Inflammatory macrophage treated with lipopolysaccharide for 4 hours (primary cell): ENCODE results near the gene SH3PXD2A.

Experiments used
- DNase-seq: peaks from one replicate; pipeline ENCODE4 v3.0.0-alpha.2; 2020

The SH3PXD2A gene

DNA sequence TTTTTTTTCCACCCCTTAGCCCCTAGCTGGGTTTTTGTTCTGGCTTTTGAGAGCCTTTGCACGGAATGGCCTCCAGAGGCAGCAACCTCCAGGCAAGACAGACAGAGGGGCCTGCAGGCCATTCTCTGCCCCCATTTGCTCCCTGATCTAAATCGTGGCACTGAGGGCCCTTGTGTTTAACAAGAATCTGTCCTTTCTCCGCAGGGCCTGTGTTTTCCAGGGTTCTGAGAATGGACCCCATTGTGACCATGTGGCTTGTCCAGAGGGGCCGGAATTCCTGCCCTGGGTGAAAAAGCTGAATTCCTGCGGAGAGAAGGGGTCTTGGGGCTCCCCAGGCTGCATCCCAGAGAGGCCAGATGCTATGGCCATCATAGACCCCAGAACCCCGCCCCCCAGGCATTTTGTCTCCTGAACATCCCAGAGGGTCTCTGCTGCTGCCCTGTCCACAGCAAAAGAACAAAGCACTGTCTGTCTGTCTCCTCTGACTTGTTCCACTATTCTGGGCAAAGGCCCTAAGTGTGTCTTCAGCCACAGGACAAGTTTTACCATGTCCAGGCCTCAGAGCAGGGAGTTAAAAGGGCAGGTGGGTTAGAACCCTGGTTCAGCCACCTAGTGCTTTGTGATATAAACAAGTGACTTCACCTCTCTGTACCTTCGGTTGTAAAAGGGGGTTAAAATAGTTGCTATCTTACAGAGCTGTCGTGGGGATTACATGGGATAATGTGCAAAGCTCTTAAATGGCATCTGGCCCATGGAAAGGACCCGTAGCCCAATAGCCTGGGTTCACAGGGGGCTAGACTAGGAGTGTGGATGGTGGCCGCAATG lies 155.6 kb downstream of the SH3PXD2A start:
- DNase-seq: no peak

DNA sequence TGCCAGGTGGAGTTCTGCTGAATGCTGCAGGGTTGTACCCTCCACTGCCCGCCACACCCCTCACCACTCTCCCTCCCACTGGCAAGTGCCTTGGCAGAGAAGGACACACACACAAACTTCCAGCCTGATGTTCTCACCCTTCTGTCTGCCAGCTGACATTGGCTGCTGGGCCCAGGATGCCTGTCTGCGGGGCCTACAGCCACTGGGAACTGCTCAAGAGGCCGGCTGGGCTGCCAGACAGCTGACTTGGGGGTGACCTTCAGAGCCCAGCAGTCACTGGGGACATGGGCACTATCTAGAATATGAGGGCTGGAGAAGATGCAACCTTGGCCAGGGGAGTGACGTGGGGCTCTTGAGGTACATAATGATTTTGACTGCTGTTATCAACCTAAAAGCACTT lies 157.1 kb downstream of the SH3PXD2A start:
- DNase-seq: no peak

DNA sequence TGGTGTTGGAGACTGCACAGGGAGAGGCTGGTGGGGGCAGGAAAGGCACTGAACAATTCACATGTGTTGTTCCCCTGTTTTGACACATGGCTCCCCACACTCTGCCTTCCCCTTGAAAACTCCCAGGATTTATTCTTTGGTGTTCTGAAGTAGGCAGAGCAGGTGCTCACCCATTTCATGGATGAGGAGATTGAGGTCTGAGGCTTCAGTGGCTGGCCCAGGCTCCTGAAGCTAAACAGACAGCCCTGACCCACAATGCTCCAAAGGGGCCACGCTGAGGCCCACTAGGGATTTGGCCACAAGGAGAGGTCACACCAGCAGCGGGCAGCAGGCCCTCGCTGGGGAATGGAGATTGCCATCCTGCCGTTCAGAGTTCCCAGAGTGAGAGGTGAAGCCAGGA lies 157.6 kb downstream of the SH3PXD2A start:
- no peak for DNase-seq

DNA sequence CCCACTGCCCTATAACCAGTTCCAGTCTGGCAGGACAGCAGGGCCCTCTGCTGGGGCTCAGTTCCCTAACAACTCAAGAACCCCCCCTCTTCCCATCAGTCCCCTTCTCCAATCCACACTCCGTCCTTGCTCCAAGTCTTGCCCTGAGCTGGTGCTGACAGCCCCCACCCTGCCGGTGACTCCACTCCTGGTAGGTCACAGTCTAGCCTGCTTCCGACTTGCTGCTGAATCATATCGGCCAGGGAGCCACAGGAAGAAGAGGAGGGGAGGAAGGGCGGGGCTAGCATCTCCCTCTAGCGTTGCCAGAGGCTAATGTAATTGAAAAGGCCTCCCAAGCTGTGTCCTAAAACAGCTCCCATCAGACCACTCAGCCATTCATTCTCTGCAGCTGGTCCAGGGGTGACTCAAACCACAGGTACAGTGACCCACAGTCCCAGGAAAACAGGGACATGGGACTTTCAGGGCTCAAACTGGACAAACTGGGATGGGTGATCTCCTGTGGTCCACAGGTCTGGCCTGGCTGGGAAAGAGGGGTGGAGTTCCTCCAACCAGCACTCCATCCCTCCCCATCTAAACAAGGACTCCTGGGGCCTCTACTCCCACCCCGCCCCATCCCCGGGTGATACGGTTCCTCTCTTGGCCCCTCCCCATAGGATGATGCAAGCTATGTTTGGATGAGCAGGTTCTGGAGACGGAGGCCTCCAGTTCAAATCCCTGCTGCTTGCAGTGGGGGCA lies 158.8 kb downstream of the SH3PXD2A start:
- peak; percentile 89 for DNase-seq

DNA sequence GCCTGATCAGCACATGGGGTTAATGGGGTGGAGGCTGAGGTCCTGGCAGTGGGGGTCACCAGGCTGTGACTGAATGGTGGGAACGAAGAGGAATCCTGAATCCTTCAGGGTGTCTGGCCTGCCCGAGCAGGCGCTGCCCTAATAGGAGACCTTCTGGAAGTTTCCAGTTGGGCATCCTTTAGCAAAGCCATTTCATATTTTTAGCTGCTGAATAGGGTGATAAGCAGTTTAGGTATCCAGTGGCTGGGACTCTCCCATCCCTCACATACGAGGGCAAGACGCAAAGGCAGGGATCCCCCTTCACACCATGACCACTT lies 159.3 kb downstream of the SH3PXD2A start:
- DNase-seq: no peak

DNA sequence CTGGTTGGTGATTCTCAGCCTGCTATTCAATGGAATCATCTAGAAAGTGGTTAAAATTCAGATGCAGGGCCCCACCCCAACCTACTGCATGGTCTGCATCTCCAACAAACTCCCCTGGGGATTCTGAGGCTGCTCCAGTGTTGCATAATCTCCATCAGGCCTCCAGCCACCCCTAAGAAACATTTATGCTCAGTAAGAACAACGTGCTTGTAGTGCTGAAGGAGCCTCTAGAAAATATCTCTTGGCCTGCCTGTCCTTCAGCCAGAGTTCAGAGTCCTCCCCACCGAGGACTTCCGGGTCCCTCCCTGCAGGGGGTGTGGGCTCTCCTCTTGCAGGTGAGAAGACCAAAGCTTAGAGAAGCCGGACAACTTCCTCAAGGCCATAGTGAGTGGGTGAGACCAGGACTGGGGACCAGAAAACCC lies 159.8 kb downstream of the SH3PXD2A start:
- DNase-seq: no peak

DNA sequence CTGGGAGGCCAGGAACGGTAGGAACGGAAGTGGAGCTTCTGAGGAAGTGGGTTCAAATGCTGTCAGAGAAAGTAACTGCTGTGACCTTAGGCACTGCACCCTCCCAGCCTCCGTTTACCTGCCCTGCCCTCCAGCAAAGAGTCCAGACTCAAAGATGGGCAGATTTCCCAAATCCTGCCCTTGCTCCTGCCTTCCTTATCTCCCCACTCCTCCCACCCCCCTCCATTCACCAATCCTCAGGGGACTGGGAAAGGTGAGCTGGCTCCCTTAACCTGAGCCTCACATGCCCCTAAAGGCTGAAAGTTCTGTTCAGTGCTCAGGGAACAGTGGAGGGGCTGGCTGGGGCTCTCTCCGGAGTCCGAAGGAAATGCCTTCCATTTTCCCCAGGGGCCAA lies 161.6 kb downstream of the SH3PXD2A start:
- no peak for DNase-seq

DNA sequence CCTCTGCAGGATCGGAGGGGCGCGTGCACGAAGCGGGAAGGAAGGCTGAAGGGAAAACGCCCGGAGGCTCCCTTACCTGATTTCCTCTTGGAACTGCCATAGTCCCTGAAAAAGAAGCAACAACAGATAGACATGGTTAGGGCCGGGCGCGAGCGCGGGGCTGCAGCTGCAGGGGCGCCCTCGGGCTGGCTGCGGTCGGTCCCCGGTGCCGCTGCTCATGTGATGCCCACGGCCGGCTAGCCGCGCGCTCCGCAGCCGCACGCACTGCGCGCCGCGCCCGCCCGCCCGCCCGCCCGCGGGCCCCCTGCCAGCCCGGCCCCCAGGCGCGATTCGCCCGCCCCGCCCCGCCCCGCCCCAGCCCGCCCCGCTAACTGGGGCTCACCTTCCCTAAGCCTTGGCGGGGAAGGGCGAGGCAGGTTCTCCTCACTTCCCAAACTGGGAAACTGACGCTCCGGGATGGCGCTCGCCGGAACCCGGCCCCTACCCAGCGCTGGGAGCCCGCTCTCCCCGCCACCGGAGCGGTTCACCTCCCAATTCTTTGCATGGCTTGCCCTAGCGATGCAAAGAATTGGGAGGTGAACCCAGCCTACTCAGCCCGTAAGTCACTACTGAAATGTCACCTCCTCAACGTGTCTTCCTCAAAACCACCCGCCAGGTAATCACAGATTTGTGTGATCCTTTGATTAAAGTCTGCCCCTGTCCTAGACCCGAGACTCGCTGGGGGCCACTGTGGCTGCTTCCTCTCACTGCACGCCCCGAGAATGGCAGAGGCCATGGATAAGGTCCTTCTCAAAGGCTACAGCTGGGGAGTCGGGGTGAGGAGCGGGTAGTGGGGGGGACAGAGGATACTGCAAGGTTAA lies 162.2 kb downstream of the SH3PXD2A start:
- no peak for DNase-seq

DNA sequence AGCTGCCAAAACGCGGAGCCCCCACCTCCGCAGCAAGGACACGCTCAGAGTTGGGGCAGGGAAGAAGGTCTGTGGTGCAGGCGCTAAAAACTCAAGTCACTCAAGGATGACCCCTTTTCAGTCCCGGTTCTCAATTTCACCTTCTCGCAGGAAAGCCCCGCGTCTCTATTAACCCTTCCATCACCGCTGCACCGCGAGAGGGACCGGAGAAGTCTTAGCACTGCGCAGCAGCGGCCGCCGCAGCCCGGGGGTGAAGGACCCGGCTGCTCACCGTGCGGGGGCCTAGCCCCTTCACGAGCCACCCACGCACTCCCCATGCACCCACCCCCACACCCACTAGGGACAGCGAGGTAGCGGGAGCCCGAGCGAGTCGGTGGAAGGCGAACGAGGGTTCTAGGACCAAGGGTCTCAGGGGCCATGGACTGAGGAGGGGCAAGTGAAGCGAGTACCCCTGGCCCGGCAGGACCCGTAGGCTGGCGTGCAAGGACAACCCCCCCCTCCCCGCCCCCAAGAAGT lies 162.9 kb downstream of the SH3PXD2A start:
- no peak for DNase-seq

DNA sequence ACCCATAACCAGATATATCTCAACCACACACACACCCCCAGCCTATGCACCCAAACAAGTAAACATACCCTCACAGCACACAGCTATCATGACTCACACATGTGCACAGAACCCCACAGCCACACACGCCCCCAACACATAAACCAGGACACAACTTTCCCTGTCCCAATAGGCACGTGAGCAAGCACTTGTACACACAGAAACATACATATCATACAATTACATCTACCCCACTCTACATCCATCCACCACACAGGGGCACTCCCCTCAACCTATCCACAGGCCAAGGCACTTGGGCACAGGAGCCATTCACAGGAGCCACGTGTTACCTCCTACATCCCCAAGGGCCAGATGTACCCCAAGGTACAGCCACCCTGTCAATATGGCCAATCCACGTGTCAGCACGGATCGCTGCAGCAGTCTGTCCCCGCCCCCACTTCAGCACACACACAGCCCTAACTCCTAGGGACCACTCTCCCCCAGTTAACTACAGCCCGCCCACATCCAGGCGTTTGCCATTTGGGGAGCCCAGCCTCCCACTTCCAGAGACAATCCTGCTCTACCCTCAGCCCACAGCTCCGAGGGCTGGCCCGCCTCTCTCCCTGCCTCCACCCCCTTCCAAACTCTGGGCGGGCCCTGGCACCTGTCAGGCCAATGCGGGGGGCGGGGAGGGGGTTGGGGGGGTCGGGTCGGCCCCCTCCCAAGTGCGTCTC lies 163.5 kb downstream of the SH3PXD2A start:
- no peak for DNase-seq

DNA sequence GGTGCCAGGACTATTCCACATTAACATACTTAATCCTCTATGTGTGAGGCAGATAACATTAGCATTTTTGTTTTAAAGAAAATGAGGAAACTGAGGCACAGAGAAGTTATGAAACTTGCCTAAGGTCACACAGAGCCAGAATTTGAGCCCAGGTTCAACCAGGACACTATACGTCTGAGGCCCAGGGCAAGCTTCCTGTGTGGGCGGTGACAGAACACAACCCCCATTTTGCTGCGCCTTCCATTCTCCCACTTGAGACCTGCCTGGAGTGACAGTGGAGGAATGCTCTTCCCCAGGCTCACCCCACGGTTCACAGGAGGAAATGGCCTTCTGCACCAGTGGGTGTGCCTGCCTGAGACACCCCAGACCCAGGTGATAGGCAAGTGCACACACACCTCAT lies 164.1 kb downstream of the SH3PXD2A start:
- DNase-seq: no peak

DNA sequence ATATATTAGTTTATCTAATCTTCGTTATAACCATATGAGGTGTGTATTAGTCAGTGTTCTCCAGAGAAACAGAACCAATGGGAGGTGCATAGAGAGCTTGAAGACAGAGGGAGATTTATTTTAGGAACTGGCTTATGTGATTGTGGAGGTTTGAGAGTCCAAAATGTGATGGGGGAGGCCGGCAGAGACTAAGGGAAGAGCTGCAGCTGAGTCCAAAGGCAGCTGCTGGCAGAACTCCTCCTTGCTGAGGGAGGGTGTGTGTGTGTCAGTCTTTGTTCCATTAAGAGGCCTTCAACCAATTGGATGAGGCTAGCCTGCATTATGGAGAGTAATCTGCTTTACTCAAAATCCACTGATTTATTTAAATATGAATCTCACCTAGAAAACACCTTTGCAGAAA lies 165.1 kb downstream of the SH3PXD2A start:
- no peak for DNase-seq

DNA sequence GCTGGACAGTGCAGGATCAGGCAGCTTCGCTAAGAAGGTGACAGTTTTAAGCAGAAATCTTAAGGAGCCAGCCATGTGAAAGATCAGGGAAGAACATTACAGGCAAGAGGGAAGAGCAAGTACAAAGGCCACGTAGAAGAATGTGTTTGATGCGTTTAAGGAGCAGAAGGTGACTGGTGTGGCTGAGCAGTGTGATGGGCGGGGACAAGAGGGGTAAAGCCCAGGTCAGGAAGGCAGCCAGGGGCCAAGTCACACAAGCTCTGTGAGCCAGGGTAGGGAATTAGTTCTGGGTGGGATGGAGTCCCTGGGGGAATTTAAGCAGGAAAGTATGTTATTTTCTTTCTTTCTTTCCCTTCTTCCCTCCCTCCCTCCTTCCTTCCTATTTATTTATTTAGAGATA lies 166.9 kb downstream of the SH3PXD2A start:
- no peak for DNase-seq

DNA sequence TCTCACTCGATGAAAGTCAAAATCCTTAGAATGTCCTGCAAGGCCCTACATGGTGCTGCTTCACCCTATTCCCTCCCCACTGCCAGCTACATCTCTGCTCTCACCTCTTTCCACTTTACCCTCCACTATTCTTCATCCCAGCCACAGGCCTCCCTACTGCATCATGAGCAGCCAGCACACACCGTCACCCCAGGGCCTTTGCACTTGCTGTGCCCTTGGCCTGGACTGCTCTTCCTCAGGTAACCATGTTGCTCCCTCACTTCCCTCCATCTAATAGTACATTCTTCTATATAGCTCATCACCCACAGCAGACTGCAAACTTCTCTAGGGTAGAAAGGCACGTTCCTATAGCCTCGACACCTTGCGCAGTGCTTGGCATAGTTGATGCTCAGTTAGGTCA lies 167.7 kb downstream of the SH3PXD2A start:
- DNase-seq: no peak

DNA sequence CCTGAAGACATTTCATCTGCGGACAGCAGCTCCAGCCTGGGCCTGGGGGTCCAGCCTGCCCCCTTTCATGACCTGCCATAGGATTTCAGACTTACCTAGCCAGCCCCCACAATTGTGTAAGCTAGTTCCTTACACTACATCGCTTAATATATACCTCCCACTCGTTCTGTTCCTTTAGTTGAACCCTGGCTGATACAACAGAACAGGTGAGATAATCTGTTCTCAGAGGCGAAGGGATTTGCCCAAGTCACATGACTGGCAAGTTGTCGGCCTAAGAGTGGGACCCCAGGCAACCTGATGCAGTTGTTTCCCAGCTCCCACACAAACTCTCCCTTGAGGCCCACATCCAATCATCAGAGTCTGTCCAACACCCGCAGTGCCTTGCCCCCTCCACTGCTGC lies 168.2 kb downstream of the SH3PXD2A start:
- no peak for DNase-seq

DNA sequence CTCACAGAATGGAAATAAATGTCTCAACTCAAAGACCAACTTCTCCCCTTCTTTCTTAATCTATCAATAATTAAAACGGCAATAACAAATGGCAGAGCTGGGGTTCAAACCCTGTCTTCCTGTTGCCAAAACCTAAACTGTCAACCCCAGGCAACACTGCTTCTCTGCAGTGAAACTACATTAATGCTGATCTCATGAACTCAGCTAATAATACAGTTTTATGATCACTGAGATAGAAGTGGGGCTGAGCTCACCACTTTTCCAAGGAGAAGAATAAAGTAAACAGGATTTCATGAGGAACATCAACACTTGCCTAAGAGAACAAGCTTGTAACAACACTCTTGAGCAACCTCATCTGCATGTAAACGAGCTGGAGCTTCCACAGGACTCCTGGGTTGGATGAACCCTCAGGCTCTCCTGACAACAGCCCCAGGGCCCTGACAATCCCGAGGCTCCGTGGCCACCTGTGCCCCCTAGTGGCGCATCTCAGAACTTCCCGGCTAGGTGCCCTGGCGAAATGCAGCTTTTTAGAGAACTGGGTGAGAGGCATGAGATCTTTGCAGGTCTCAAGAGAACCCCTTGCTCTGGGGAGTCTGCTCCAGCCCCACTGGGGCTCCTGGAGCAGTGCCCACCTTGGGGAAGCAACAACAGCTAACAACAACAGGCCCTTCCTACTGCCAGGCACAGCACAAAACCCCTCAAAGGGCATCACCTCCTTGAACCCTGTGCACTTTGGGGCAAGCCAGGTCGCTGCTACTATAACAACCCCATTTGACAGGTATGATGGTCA lies 169.3 kb downstream of the SH3PXD2A start:
- peak; percentile 65 for DNase-seq

DNA sequence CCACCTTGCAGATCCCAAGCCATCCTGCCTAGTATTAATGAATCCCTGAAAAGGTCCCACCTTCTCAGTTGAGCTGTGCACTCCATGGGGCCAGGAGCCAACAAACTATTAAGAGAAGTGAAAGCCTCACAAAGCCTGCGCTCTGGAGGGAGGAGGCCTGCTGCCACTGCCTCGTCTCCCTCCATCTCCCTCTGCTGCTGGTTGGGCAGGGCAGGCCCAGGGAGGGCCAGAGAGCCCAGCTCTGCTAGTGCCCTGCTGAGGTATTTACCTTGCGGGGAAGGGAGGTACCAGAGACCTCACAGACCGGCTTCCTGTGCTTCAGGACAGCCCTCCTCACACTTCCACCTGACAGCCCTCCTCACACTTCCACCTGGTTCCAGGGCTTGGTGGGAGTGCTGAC lies 171.5 kb downstream of the SH3PXD2A start:
- DNase-seq: no peak

DNA sequence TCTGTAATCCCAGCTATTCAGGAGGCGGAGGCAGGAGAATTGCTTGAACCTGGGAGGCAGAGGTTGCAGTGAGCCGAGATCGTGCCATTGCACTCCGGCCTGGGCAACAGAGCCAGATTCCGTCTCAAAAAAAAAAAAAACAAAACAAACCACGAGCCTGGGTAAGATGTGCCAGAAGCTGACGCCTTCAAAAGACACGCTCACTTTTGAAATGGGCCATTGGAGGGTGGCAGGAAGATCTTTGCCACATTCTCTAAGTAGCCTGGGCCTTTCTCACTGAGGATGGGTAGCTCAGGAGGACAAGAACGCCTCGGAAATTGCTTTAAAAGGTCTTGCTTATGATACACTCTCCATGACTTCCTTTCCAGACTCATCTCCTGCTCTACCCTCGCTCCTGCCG lies 172.7 kb downstream of the SH3PXD2A start:
- DNase-seq: no peak

DNA sequence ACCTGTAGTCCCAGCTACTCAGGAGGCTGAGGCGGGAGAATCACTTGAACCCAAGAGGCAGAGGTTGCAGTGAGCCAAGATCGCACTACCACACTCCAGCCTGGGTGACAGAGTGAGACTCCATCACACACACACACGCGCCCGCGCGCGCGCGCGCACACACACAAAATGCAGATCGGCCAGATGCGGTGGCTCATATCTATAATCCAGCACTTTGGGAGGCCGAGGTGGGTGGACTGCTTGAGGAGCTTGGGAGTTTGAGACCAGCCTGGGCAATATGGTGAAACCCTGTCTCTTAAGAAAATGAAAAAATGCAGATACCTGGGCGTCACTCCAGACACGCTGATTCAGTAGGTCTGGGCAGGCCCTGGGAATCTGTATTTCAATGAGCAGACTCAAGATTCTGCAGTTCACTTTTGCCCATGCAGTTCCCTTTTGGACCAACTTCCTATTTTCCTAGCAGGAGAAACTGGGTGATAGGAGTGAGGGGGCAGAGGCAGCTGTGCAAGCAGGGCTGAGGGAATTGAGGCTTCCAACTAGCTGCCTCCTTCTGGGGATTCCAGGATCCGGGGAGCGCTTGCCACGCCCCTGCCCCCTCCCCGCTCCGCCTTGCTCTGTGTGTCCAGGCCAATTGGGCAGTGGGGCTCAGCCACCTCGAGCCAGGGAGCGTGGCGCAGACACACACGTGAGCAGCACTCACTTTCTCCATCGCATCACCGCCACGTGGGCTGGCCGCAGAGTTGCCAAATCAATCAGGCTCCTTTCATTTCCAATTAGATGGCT lies 173.6 kb downstream of the SH3PXD2A start:
- peak; percentile 68 for DNase-seq

DNA sequence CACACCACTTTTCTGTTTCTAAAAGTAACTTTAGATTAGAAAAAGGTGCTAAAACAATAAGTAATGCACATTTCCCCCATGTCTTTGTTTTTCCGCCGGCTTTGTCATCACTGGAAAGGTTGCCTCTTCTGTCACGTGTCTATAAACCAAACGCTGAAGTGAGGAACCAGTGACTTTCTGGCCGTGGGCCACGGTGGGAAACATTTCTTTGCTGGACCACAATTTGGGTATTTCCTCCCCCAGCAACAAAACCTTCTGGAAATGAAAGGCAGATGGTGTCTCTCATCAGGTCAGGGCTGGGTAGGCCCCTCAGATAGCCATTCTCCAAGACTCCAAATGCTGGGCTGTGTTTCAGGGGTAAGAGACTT lies 174.5 kb downstream of the SH3PXD2A start:
- no peak for DNase-seq
